Hematopoietic multipotent progenitor cell (in vitro differentiated cells): ENCODE results near the gene TRPM5. TPM values are rescaled to one million over a fixed set of nuclear protein-coding genes. Genes with fewer than 3 reads are reported as not detected.

ENCODE experiments used
- total RNA-seq: library from RNA; depleted of rRNA; stranded (reverse); fragments of >200 nt; gene quantifications from one replicate; pipeline ENCODE4 v1.2.3, GENCODE V29; 2012

Gene TRPM5
- total RNA-seq, 1 donor = not detected

Other genes starting within 250 kb of the TRPM5 start
- gene ASCL2, start 173.9 kb downstream of the TRPM5 start, total RNA-seq = 6.7 TPM
- gene C11orf21, start 142.6 kb downstream of the TRPM5 start, total RNA-seq = 56.3 TPM
- 92.6 TPM for gene TSPAN32, start 142.5 kb downstream of the TRPM5 start, total RNA-seq
- 294 TPM for gene CD81, start 67.2 kb downstream of the TRPM5 start, total RNA-seq
- 96.9 TPM for gene TSSC4, start 43.8 kb downstream of the TRPM5 start, total RNA-seq
- gene KCNQ1, start 494 bp upstream of the TRPM5 start, total RNA-seq = 1.1 TPM